GM12878 (cell line): ENCODE measurements around the gene TIMM17A.

Experiments used
- CBFB ChIP-seq: IDR thresholded peaks from 2 replicates; pipeline ENCODE4 v1.6.1; 2016; ENCODE audit warnings: antibody characterized with exemption, low read depth
- TF ChIP-seq, protein P1 (sequence below): IDR thresholded peaks from 2 replicates; pipeline ENCODE4 v1.6.1; 2012; ENCODE audit warnings: low read depth, low read length, improper control_type of control experiment

- no peak for TF ChIP-seq CBFB
- TF ChIP-seq, protein P1, sequence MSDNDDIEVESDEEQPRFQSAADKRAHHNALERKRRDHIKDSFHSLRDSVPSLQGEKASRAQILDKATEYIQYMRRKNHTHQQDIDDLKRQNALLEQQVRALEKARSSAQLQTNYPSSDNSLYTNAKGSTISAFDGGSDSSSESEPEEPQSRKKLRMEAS = no peak
Observed at GRCh38 chr1:201921952-201922558, 33.2 kb upstream of the TIMM17A start.
